ENCODE measurements around the gene ZNF382.
"Not testable (repeated sequence)": the region's sequence is repeated elsewhere in the genome, so short reads cannot be mapped to it uniquely, and the experiment has no call there.

Gene ZNF382

GRCh38 chr19:36605101-36605876 lies at the start of gene ZNF382:
TSS of gene ZNF382 (plus strand) at chr19:36605313. CDS start at chr19:36609915, 4,602 bp downstream.
- peak; percentile 65 for DNase-seq

- DNase-seq: no peak
Measured at GRCh38 chr19:36564391-36564790, 40.7 kb upstream of the ZNF382 start.

GRCh38 chr19:36572593-36573019 lies 32.5 kb upstream of the ZNF382 start:
- no peak for DNase-seq

GRCh38 chr19:36573020-36573894 lies 31.9 kb upstream of the ZNF382 start, which contains the start of gene ZNF529:
TSS of gene ZNF529 (minus strand) at chr19:36573292. CDS start at chr19:36572346, 946 bp downstream.
- peak; percentile 89 for DNase-seq

GRCh38 chr19:36573895-36574720 lies 31.0 kb upstream of the ZNF382 start:
- DNase-seq: no peak

GRCh38 chr19:36574741-36575140 lies 30.4 kb upstream of the ZNF382 start:
- no peak for DNase-seq

GRCh38 chr19:36577271-36577996 lies 27.7 kb upstream of the ZNF382 start:
- no peak for DNase-seq

GRCh38 chr19:36579255-36579654 lies 25.9 kb upstream of the ZNF382 start:
- no peak for DNase-seq

- DNase-seq: not testable (repeated sequence)
Measured at GRCh38 chr19:36602681-36603080, 2.4 kb upstream of the ZNF382 start.

GRCh38 chr19:36604656-36605100 lies 435 bp upstream of the ZNF382 start:
- no peak for DNase-seq

GRCh38 chr19:36605877-36606478 lies 865 bp downstream of the ZNF382 start:
- DNase-seq: no peak

GRCh38 chr19:36627057-36627456 lies 21.9 kb downstream of the ZNF382 start:
- DNase-seq: no peak

- DNase-seq: no peak
Measured at GRCh38 chr19:36635342-36635741, 30.2 kb downstream of the ZNF382 start.

- DNase-seq: no peak
Measured at GRCh38 chr19:36638862-36639510, 33.9 kb downstream of the ZNF382 start.

GRCh38 chr19:36646746-36647145 lies 41.6 kb downstream of the ZNF382 start:
- DNase-seq: no peak

GRCh38 chr19:36652958-36653357 lies 47.8 kb downstream of the ZNF382 start:
- no peak for DNase-seq

- no peak for DNase-seq
Measured at GRCh38 chr19:36665832-36666231, 60.7 kb downstream of the ZNF382 start.

GRCh38 chr19:36668646-36669045 lies 63.5 kb downstream of the ZNF382 start:
- no peak for DNase-seq

GRCh38 chr19:36672368-36672767 lies 67.3 kb downstream of the ZNF382 start:
- no peak for DNase-seq

GRCh38 chr19:36674201-36674600 lies 69.1 kb downstream of the ZNF382 start:
- no peak for DNase-seq

- no peak for DNase-seq
Measured at GRCh38 chr19:36679455-36679854, 74.3 kb downstream of the ZNF382 start.
